Upper lobe of left lung (tissue), 6 donors: Measurements from ENCODE around the gene NGB. TPM values are rescaled to one million over a fixed set of nuclear protein-coding genes. Genes with fewer than 3 reads are reported as not detected.

Experiments
- ATAC-seq, 2 donors: fragments of 200-7000 bp; cut with Tn5 transposase; one replicate each; pipeline ENCODE4 v1.9.1; 2022; ENCODE audit warnings: mild to moderate bottlenecking in 2 of 2, moderate library complexity in 2 of 2; ENCODE audit not compliant: low FRiP score in 2 of 2
- DNase-seq, 2 donors: peaks; one replicate each; pipeline ENCODE4 v3.0.0-alpha.2; 2019 to 2020
- H3K27ac ChIP-seq, 4 donors: fragments of 200-600 bp; sonication (generic); one replicate each; pipeline ENCODE4 v1.5.1; 2016 to 2019
- H3K27me3 ChIP-seq, 4 donors: fragments of 200-600 bp; sonication (generic); one replicate each; pipeline ENCODE4 v1.5.1; 2017 to 2019
- H3K36me3 ChIP-seq, 4 donors: fragments of 200-600 bp; sonication (generic); one replicate each; pipeline ENCODE4 v1.5.1; 2016 to 2019
- H3K4me1 ChIP-seq, 4 donors: fragments of 200-600 bp; sonication (generic); one replicate each; pipeline ENCODE4 v1.5.1; 2018 to 2019
- H3K4me3 ChIP-seq, 4 donors: fragments of 200-600 bp; sonication (generic); one replicate each; pipeline ENCODE4 v1.5.1; 2017 to 2019; ENCODE audit warnings: mild to moderate bottlenecking in 2 of 4, moderate library complexity in 1 of 4
- H3K9me3 ChIP-seq, 4 donors: fragments of 200-600 bp; sonication (generic); one replicate each; pipeline ENCODE4 v1.5.1; 2018 to 2019
- EP300 ChIP-seq, 4 donors: sonication (generic); formaldehyde crosslinking; IDR thresholded peaks; one replicate each; pipeline ENCODE4 v1.5.1; 2017; ENCODE audit warnings: antibody characterized with exemption in 4 of 4, control low read depth in 2 of 4
- POLR2A ChIP-seq, 4 donors: fragments of 450-650 bp; IDR thresholded peaks; one replicate each; pipeline ENCODE4 v1.5.1; 2016 to 2017; ENCODE audit warnings: antibody characterized with exemption in 4 of 4, mild to moderate bottlenecking in 2 of 4
- POLR2AphosphoS5 ChIP-seq, 2 donors: sonication (generic); formaldehyde crosslinking; IDR thresholded peaks; one replicate each; pipeline ENCODE4 v1.5.1; 2017; ENCODE audit warnings: antibody characterized with exemption in 2 of 2
- WGBS, 2 donors: methylation state at CpG; one replicate each; pipeline ENCODE4 v1.1.5; 2017 to 2018; 5-methylcytosine and 5-hydroxymethylcytosine counted together
- total RNA-seq, 6 donors: library from RNA; depleted of rRNA in 4 of 6; stranded (reverse); fragments of >200 nt in 4 of 6; gene quantifications; one replicate each; pipeline versions ENCODE4 v1.1.0 to v1.2.1, GENCODE V29; 2016 to 2021
- TF ChIP-seq, protein P1 (sequence below), 6 experiments: fragments of 450-650 bp in 4 of 6; fragments of 200-600 bp in 2 of 6; sonication (generic) in 2 of 6; IDR thresholded peaks; one replicate each; pipeline ENCODE4 v1.5.1; 2016 to 2019; ENCODE audit warnings: antibody characterized with exemption in 6 of 6
- donor health status: DM: no; HTN: no; CAD: no; lungs with moderate emphysema.
- donor health status: DM: no; HTN: yes; CAD: no; lungs with severe emphysema.

The NGB gene
- total RNA-seq, 6 donors from 2014 or later, result 0.30 TPM; not detected in 5

- peaks cover 0 to 14% (median 9%) of the 10 kb centered on the region in 4 donors for H3K27me3 ChIP-seq
- DNase-seq (no peak), ATAC-seq (no peak)
These were observed 2.9 kb downstream of the NGB start for GRCh38 chr14:77267937-77268699.

DNA sequence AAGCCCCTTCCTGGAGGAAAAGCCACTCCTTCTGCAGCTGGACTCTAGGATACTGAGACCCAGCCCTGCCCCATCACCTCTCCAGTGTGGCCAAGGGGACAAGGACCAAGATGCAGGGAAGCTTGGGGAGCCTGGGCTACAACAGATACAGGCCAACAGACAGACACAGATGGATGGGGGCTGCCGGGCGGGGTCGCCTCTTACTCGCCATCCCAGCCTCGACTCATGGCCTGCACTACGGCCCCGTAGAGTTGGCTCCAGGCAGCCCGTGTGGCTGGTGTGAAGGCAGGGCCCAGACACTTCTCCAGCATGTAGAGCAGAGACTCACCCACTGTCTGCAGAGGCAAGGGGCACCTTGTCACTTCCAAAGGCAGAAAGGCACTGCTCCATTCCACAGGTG is 4.7 kb downstream of the NGB start:
- Histone ChIP-seq H3K27me3 (peaks cover 0 to 12% (median 7%) of the 10 kb centered on the region in 4 donors), H3K9me3 (peaks cover 0 to 14% (median 8%) of the 10 kb centered on the region in 4 donors), H3K36me3 (no peaks in the 10 kb centered on the region), H3K4me1 (peaks cover 0 to 11% (median 0%) of the 10 kb centered on the region in 4 donors), H3K4me3 (no peak overlapping the region), H3K27ac (no peak overlapping the region)
- ATAC-seq (no peak), DNase-seq (peak in 1 of 2 donors; percentile 50)
- WGBS, 2 donors, result 92 to 96% methylated on average over 5 to 7 of the region's 8 CpGs
- TF ChIP-seq POLR2AphosphoS5 (IDR thresholded peaks at IDR 0.05) (no peak), POLR2A (IDR thresholded peaks at IDR 0.05) (no peak), EP300 (IDR thresholded peaks at IDR 0.05) (no peak)
- TF ChIP-seq, protein P1, sequence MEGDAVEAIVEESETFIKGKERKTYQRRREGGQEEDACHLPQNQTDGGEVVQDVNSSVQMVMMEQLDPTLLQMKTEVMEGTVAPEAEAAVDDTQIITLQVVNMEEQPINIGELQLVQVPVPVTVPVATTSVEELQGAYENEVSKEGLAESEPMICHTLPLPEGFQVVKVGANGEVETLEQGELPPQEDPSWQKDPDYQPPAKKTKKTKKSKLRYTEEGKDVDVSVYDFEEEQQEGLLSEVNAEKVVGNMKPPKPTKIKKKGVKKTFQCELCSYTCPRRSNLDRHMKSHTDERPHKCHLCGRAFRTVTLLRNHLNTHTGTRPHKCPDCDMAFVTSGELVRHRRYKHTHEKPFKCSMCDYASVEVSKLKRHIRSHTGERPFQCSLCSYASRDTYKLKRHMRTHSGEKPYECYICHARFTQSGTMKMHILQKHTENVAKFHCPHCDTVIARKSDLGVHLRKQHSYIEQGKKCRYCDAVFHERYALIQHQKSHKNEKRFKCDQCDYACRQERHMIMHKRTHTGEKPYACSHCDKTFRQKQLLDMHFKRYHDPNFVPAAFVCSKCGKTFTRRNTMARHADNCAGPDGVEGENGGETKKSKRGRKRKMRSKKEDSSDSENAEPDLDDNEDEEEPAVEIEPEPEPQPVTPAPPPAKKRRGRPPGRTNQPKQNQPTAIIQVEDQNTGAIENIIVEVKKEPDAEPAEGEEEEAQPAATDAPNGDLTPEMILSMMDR (IDR thresholded peaks at IDR 0.05), result no peak

More at GRCh38 chr14:77267937-77268699, 2.9 kb downstream of the NGB start:
- Histone ChIP-seq H3K36me3 (no peaks in the 10 kb centered on the region), H3K9me3 (peaks cover 0 to 14% (median 8%) of the 10 kb centered on the region in 4 donors), H3K27ac (no peak overlapping the region), H3K4me1 (peaks cover 0 to 11% (median 0%) of the 10 kb centered on the region in 4 donors), H3K4me3 (no peak overlapping the region)
- TF ChIP-seq POLR2A (IDR thresholded peaks at IDR 0.05), result no peak
- TF ChIP-seq POLR2AphosphoS5 (IDR thresholded peaks at IDR 0.05), result no peak
- no peak for TF ChIP-seq EP300 (IDR thresholded peaks at IDR 0.05)
- TF ChIP-seq, protein P1 (IDR thresholded peaks at IDR 0.05), result no peak
- 79 to 83% methylated on average over 3 to 5 of the region's 5 CpGs for WGBS, 2 donors

DNA sequence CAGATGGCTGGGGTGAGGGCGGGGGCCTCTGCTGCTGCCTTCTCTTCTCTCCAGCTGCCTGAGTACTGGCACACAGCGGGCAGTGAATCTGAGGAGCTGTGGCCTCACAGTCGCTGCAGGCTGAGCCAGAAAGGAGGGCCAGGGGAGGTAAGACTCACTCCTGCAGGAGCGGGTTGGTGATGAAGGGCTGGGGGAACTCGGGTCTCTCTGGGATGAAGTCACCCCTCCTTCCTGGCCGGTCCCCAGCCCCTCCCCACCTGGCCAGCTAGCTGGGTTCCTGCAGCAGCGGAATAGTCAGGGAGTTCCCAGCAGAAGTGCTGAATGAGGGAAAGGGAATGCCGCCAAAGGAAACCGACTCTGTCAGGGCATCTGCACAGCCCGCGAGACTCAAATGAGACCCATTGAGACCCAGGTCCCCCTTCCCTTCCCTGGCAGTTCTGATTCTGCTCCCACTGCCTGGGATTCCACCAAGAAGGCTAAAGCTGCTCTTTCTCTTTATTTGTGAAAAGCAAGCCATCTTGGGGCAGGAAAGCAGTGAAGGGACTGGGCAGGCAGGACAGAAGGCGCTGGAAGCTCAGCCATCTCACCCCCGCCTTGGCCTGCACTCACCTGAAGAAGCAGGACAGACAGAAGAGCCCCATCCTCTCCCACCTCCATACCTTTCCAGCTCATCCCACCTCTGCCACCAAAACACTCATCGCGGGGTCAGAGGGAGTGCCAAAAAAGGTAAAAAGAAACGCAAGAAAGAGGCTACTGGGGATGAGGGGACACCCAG is 5.3 kb downstream of the NGB start:
- WGBS, 2 donors, result 77% methylated on average over 10 to 16 of the region's 16 CpGs
- Histone ChIP-seq H3K27ac (no peak overlapping the region), H3K9me3 (peaks cover 0 to 14% (median 8%) of the 10 kb centered on the region in 4 donors), H3K27me3 (peaks cover 0 to 6% (median 2%) of the 10 kb centered on the region in 4 donors), H3K4me1 (peaks cover 0 to 6% (median 0%) of the 10 kb centered on the region in 4 donors), H3K36me3 (no peaks in the 10 kb centered on the region), H3K4me3 (no peak overlapping the region)
- DNase-seq, result peak in 1 of 2 donors; percentile 39
- no peak for ATAC-seq
- TF ChIP-seq POLR2A (IDR thresholded peaks at IDR 0.05) (no peak), EP300 (IDR thresholded peaks at IDR 0.05) (no peak), POLR2AphosphoS5 (IDR thresholded peaks at IDR 0.05) (no peak)
- TF ChIP-seq, protein P1 (IDR thresholded peaks at IDR 0.05), result no peak

DNA sequence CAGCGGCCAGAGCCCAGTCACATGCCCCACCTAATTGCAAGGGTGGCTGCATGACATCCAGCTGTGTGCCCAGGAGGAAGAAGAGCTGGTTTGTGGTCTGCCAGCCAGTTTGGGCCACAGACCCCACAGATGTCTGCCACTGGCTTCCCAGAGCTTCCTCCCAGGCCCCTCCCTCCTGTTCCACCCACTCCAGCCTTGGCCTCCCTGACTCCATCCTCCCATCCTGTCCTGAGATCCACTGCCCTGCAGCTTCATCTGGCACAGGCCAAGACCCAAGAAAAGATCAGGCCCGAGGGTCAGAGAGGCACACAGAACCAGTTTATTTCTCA is 5.9 kb downstream of the NGB start:
- 55 to 73% methylated on average over 1 to 2 of the region's 2 CpGs for WGBS, 2 donors
- ATAC-seq, result no peak

More for the DNA sequence above, 5.9 kb downstream of the NGB start:
- H3K4me3 ChIP-seq, result no peak overlapping the region
- no peak for DNase-seq
- TF ChIP-seq POLR2A (IDR thresholded peaks at IDR 0.05), result no peak
- TF ChIP-seq, protein P1 (IDR thresholded peaks at IDR 0.05), result no peak
- no peak for TF ChIP-seq EP300 (IDR thresholded peaks at IDR 0.05)
- no peak for TF ChIP-seq POLR2AphosphoS5 (IDR thresholded peaks at IDR 0.05)
- no peaks in the 10 kb centered on the region for H3K36me3 ChIP-seq
- H3K27ac ChIP-seq, result no peak overlapping the region
- no peaks in the 10 kb centered on the region for H3K4me1 ChIP-seq
- H3K27me3 ChIP-seq, result peaks cover 0 to under 1% (median 0%) of the 10 kb centered on the region in 4 donors
- H3K9me3 ChIP-seq, result peaks cover 0 to 14% (median 8%) of the 10 kb centered on the region in 4 donors
